A549 (cell line): ENCODE measurements around the gene NEDD4L. TPM values are rescaled to one million over a fixed set of nuclear protein-coding genes. Genes with fewer than 3 reads are reported as not detected.

Experiments used
- ATAC-seq, 2 experiments: fragments of 200-7000 bp in 1 of 2; fragments of >200 bp in 1 of 2; cut with Nextera tagmentation in 1 of 2; cut with Tn5 transposase in 1 of 2; 3 replicates each; pipeline versions ENCODE4 v1.8.0 to v1.9.1; 2018 to 2020; ENCODE audit warnings: mild to moderate bottlenecking in 1 of 2, moderate library complexity in 1 of 2
- CTCF ChIA-PET: fragments of 300-600 bp; sonication (Branson Sonifier 250); formaldehyde crosslinking; extraction: SDS; loops from one replicate; lab custom pipeline; 2021; ENCODE audit warnings: antibody characterized with exemption, inconsistent platforms; lab: Yijun Ruan, JAX
- POLR2A ChIA-PET: fragments of 350-600 bp; formaldehyde crosslinking; extraction: SDS; loops from one replicate; lab custom pipeline; 2021; ENCODE audit warnings: antibody characterized with exemption, inconsistent platforms; lab: Yijun Ruan, JAX
- DNase-seq, 2 experiments: peaks; one replicate each; pipeline versions ENCODE4 v3.0.0 to v3.0.0-alpha.2; 2011 to 2016; ENCODE audit warnings: low read depth in 1 of 2, low spot score in 1 of 2
- FAIRE-seq: peaks from 2 replicates; lab custom pipeline; 2011; peaks lifted over from hg19 to GRCh38; lab: Jason Lieb, UNC
- H3K27ac ChIP-seq, 2 experiments: fragments of >200 bp; sonication (Bioruptor Twin); formaldehyde crosslinking; 3 replicates each; pipeline ENCODE4 v1.5.1; 2016 to 2017
- H3K4me1 ChIP-seq: fragments of >200 bp; sonication (Bioruptor Twin); formaldehyde crosslinking; 3 replicates; pipeline ENCODE4 v1.6.1; 2016
- H3K4me2 ChIP-seq: fragments of >200 bp; sonication (Bioruptor Twin); formaldehyde crosslinking; 3 replicates; pipeline ENCODE4 v1.6.1; 2016
- H3K4me3 ChIP-seq: fragments of >200 bp; sonication (Bioruptor Twin); formaldehyde crosslinking; 3 replicates; pipeline ENCODE4 v1.5.1; 2016
- H3K9me3 ChIP-seq: fragments of >200 bp; sonication (Bioruptor Twin); formaldehyde crosslinking; 3 replicates; pipeline ENCODE4 v1.6.1; 2016
- ATOH8 ChIP-seq: fragments of 250-450 bp; sonication (Bioruptor Pico); IDR thresholded peaks from 2 replicates; pipeline ENCODE4 v1.5.0; 2020; ENCODE audit warnings: low read depth, mild to moderate bottlenecking, moderate library complexity
- BCL3 ChIP-seq: fragments of >200 bp; sonication (Bioruptor Twin); formaldehyde crosslinking; IDR thresholded peaks from 3 replicates; pipeline ENCODE4 v1.6.1; 2016
- EP300 ChIP-seq, 2 experiments: fragments of >200 bp; sonication (Bioruptor Twin); formaldehyde crosslinking; IDR thresholded peaks; 2 replicates in 1 of 2; 3 replicates in 1 of 2; pipeline ENCODE4 v1.6.1; 2016 to 2017
- FOSB ChIP-seq: fragments of 250-450 bp; sonication (Bioruptor Pico); IDR thresholded peaks from 2 replicates; pipeline ENCODE4 v1.5.0; 2020; ENCODE audit warnings: mild to moderate bottlenecking, moderate library complexity
- HMGXB4 ChIP-seq: fragments of 250-450 bp; sonication (Bioruptor Pico); IDR thresholded peaks from 2 replicates; pipeline ENCODE4 v1.5.0; 2021; ENCODE audit warnings: mild to moderate bottlenecking, moderate library complexity, borderline replicate concordance
- JUNB ChIP-seq: fragments of >200 bp; sonication (Bioruptor Twin); formaldehyde crosslinking; IDR thresholded peaks from 2 replicates; pipeline ENCODE4 v1.6.1; 2016
- KDM5A ChIP-seq: fragments of 200-600 bp; sonication (generic); IDR thresholded peaks from 2 replicates; pipeline ENCODE4 v1.6.1; 2016; ENCODE audit warnings: antibody characterized with exemption, mild to moderate bottlenecking
- MAFK ChIP-seq: fragments of 450-650 bp; IDR thresholded peaks from 2 replicates; pipeline ENCODE4 v1.6.1; 2014; ENCODE audit not compliant: partially characterized antibody
- MAX ChIP-seq: IDR thresholded peaks from 2 replicates; pipeline ENCODE4 v1.6.1; 2012
- MYC ChIP-seq: IDR thresholded peaks from 2 replicates; pipeline ENCODE4 v1.6.1; 2012; ENCODE audit warnings: mild to moderate bottlenecking, inconsistent platforms, low read length, improper control_type of control experiment, borderline replicate concordance
- NFE2L2 ChIP-seq: fragments of 150-350 bp; conservative IDR thresholded peaks from 2 replicates; pipeline ENCODE4 v1.6.1; 2014; ENCODE audit warnings: low read length
- RAD21 ChIP-seq, 2 experiments: fragments of >200 bp in 1 of 2; sonication (Bioruptor Twin) in 1 of 2; formaldehyde crosslinking in 1 of 2; IDR thresholded peaks in 1 of 2; conservative IDR thresholded peaks in 1 of 2; 2 replicates in 1 of 2; 3 replicates in 1 of 2; pipeline ENCODE4 v1.6.1; 2012 to 2018; ENCODE audit warnings: inconsistent platforms in 1 of 2
- RARB ChIP-seq: fragments of 250-450 bp; sonication (Bioruptor Pico); IDR thresholded peaks from 2 replicates; pipeline ENCODE4 v1.8.0; 2021; ENCODE audit warnings: mild to moderate bottlenecking, moderate library complexity
- RNF2 ChIP-seq: fragments of 200-600 bp; sonication (generic); IDR thresholded peaks from 2 replicates; pipeline ENCODE4 v1.6.1; 2016; ENCODE audit warnings: low read depth, mild to moderate bottlenecking, antibody characterized with exemption, moderate library complexity, borderline replicate concordance
- SMC3 ChIP-seq: fragments of >200 bp; sonication (Bioruptor Twin); formaldehyde crosslinking; IDR thresholded peaks from 3 replicates; pipeline ENCODE4 v1.6.1; 2018; ENCODE audit warnings: inconsistent platforms
- ZC3H11A ChIP-seq: fragments of 450-650 bp; IDR thresholded peaks from 2 replicates; pipeline ENCODE4 v1.6.1; 2014; ENCODE audit warnings: antibody characterized with exemption, mild to moderate bottlenecking
- ZSCAN20 ChIP-seq: fragments of 250-450 bp; sonication (Bioruptor Pico); IDR thresholded peaks from 2 replicates; pipeline ENCODE4 v1.8.0; 2022; ENCODE audit warnings: mild to moderate bottlenecking, moderate library complexity
- WGBS: methylation state at CpG from one replicate; pipeline ENCODE4 v1.1.6; 2017; ENCODE audit errors: missing lambda C conversion rate; 5-methylcytosine and 5-hydroxymethylcytosine counted together
- polyA plus RNA-seq, 4 experiments: library from polyadenylated mRNA; depleted of rRNA in 3 of 4; stranded (reverse); fragments of >200 nt; fragmentation: RNase III in 1 of 4; extraction: RNeasy Plus Mini Kit Qiagen cat#74134 plus additional on column Dnase treatment in 1 of 4; gene quantifications; 2 replicates in 3 of 4; 3 replicates in 1 of 4; pipeline ENCODE4 v1.2.3, GENCODE V29; 2011 to 2017

NEDD4L gene
- polyA plus RNA-seq, 2 of the 4 experiments (the other 2 are of a cell fraction) = 18.0 to 36.5 TPM

- ChIA-PET POLR2A (no interaction called here), CTCF (interaction anchor here (1.6 kb wide), 1 partner anchor 348 kb away, joined by 4 read pairs; no protein-coding TSS in a partner anchor)
- ATAC-seq = peak in 1 of 2 experiments; percentile 17; a peak in 2 of 6 replicates
- Histone ChIP-seq H3K4me1 (peaks cover 48% of the 10 kb centered on the region), H3K4me2 (peak overlapping the region; percentile 80), H3K9me3 (no peaks in the 10 kb centered on the region), H3K4me3 (no peak overlapping the region), H3K27ac (peak overlapping the region; percentile 91 to 97)
- no peak for TF ChIP-seq EP300 (IDR thresholded peaks at IDR 0.05)
- no peak for TF ChIP-seq ZSCAN20 (CRISPR knock-in tag)
- no peak for TF ChIP-seq RNF2
- TF ChIP-seq KDM5A = no peak
- TF ChIP-seq MAX = no peak
- no peak for TF ChIP-seq HMGXB4
- no peak for TF ChIP-seq SMC3
- TF ChIP-seq FOSB = no peak
- TF ChIP-seq MYC = no peak
- TF ChIP-seq RARB (CRISPR knock-in tag) = no peak
- no peak for TF ChIP-seq BCL3
- TF ChIP-seq JUNB = no peak
- no peak for TF ChIP-seq MAFK
- no peak for TF ChIP-seq ZC3H11A
- TF ChIP-seq RAD21 (conservative IDR thresholded peaks at IDR 0.05 in 1 of 2, IDR thresholded peaks at IDR 0.05 in 1 of 2) = no peak
- no peak for TF ChIP-seq ATOH8
- 67% methylated on average over 7 of the region's 7 CpGs for WGBS
- no peak for FAIRE-seq
- DNase-seq = no peak
Measured at GRCh38 chr18:58416014-58416703, 372.1 kb downstream of the NEDD4L start.

GRCh38 chr18:58416704-58417683 lies 373.0 kb downstream of the NEDD4L start:
- DNase-seq = peak in 1 of 2 experiments; percentile 26
- CTCF ChIA-PET = interaction anchor here (1.6 kb wide), 1 partner anchor 347 kb away, joined by 4 read pairs; no protein-coding TSS in a partner anchor
- TF ChIP-seq NFE2L2 = no peak
- TF ChIP-seq, all 56 proteins: peak for 0
- 60% methylated on average over 13 of the region's 16 CpGs for WGBS
- H3K4me3 ChIP-seq = 0 out of 3 replicates have a peak overlapping the region, but pooled peaks have one; percentile 23
- H3K4me1 ChIP-seq = peaks cover 48% of the 10 kb centered on the region
- POLR2A ChIA-PET = no interaction called here
- peak overlapping the region; percentile 91 to 97 for H3K27ac ChIP-seq
- ATAC-seq (peak; percentile 58 to 78), FAIRE-seq (no peak)
- H3K9me3 ChIP-seq = no peaks in the 10 kb centered on the region
- H3K4me2 ChIP-seq = peak overlapping the region; percentile 80
